ENCODE data around the gene SH3RF3.
"Not testable (repeated sequence)": the region's sequence is repeated elsewhere in the genome, so short reads cannot be mapped to it uniquely, and the experiment has no call there.

SH3RF3 gene

DNA sequence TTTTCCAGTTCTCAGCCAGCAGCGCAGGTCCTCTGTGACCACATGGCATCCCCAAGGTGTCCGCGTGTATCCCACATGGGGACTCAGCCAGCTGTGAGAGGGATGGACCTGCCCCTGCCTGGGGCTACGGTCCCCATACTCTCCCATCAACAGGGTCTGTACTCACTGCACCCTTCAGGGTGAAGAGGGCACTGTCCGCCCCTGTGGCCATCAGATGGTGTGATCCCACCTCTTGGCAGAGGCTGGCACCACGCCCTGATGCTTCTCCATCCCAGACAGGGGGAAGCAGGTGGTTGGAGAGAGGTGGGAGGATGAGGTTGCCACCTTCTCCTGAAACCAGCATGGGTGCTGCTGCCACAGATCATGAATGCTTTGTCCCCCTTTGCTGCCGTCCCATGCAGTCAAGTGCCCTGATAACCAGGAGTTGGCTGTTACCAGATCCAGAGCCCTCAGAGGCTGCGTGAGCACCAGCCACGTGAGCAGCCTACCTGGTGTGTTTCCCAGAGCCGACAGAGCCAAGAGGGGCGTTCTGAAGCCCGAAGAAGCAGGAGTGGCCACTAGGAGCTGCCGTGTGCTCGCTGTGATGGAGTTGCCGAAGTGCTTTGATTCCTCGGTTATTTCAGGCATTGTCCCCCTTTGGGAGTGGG lies 93.9 kb downstream of the SH3RF3 start:
- DNase-seq: no peak

DNA sequence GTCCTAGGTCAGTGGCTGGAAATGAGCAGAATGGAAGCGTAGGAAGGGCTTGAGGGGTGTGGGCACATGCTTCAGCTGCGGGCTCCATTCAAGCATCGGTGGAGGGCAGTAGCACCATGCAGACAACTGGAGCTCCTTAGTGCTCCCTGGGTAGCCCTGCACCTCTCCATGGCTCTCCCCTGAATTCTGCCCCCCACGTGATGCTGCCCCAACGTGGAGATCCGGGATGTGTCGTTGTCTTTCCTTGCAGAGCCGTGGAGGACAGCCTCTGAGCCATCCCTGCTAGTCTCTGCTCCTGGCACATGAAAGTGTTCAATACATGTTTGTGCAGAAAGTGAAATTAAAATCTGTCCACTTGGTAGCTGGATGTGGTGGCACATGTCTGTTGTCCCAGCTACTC lies 94.5 kb downstream of the SH3RF3 start:
- no peak for DNase-seq

DNA sequence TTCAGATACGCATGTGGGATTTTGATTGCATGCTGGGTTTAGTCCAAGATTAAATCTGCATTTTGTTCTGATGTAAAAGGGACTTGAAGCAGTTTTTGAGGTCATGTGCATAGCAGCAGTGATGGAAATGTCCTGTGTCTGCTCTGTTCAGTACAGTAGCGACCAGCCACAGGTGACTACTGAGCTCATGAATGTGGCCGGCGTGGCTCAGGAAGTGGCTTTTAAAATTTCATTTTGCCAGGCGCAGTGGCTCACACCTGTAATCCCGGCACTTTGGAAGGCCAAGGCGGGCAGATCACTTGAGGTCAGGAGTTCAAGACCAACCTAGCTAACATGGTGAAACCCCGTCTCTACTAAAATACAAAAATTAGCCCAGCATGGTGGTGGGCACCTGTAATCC lies 95.3 kb downstream of the SH3RF3 start:
- DNase-seq: not testable (repeated sequence)

DNA sequence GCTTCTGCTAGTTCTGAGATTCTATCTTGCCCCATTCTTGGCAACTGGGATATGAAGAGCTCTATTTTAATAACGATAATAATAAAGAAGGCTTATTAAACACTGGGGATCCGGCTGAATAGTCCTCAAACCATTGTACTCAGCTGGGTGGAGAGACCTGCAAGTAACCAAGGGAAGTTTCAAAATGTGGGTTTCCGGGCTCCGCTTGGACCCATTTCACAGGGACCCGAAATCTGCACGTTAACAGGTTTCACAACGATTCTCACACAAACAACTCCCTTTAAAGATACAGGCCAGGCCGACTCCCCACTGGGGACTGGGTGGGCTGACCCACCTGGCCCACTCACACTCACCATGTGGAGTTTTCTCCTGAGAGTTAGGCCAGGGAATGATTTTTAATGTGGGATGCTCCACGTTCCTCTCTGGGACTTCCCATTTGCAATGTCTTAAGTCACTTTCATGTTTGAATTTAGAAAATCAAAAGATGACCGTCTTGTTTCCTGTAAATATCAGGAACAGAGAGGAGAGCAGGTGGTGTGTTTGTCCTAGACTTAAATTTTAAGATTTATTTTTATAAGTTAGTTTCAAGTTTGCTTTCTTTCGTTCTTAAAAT lies 96.3 kb downstream of the SH3RF3 start:
- no peak for DNase-seq

DNA sequence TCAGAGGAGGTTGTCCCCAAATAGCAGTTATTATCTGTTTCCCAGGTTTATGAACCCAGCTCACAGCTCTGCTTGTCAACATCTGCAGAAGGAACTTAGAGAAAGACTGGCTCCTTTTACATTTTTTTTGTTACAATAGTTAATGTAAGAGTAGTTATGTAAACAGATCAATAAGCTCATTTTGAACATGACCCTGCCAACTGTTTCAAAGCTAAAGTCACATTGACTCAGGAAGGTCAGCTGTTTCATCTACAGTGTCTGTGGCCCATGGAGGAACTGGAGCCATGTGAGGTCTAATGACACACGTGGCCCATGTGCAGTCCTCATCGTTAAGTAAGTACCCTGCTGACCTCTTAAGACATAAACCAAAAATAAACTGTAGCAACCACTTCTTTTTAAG lies 97.1 kb downstream of the SH3RF3 start:
- DNase-seq: no peak

DNA sequence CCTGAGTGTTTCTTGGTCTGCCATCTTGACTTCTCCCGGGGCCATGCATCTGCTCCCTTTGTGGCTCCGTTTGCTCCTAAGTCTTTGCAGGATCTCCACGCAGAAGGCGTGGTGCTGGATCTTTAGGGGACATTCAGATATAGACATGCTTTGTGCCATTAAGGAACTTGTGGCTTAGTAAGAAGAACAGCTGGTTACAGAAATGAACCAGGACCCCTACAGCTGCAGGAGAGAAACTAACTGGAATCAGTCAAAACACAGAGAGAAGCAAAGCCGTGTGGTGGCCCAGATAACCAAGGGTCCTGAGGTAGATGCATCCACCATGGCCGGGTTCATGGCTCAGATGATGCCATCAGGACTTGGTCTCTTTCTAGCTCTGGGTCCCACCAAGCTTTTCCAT lies 97.6 kb downstream of the SH3RF3 start:
- no peak for DNase-seq

DNA sequence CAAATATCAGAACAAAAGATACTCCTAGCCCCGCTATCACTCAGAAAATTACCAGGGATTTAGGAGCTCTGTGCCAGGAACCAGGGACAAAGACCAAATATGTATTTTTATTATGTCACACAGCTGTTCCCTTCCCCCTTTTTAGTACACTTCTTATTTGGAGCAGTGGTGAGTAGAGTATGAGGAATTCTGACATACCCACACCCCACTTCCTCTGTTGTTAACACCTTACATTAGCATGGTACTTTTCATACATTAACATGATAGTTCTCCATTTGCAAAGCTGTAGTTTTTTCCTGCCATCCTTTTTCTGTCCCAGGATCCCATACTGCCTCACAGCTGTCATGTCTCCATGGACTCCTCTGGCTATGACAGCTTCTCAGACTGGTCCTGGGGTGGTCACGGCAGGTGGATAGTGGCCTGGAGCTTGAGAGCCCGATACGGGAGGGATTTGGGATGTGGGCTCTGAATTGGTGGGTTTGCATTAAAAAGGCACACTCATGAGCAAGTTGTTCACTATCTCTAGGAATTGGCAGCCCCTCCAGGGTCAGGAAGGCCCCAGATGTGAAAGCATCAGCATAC lies 100.2 kb downstream of the SH3RF3 start:
- no peak for DNase-seq

DNA sequence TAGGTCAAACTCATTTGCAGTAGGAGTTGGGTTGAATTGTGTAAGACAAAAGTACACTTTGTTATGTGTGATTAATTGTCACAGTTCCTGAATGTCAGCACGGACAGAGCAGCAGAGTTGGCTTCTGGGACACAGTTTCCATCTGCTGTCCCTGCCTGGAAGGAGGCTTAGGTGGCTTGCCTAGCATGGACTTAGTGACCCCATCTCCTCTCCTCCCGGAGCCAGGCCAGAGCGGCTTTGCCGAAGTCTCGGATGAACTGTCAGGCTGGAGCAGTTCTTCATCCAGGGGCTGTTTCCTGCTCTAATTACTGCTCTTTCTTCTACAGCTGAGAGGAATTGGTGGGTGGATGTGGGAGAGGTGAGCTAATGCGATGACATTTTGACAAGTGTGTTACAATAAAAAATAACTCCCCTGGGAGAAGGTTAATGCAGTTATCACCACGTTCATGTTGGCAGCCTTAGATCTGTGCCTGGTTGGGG lies 102.0 kb downstream of the SH3RF3 start:
- no peak for DNase-seq

DNA sequence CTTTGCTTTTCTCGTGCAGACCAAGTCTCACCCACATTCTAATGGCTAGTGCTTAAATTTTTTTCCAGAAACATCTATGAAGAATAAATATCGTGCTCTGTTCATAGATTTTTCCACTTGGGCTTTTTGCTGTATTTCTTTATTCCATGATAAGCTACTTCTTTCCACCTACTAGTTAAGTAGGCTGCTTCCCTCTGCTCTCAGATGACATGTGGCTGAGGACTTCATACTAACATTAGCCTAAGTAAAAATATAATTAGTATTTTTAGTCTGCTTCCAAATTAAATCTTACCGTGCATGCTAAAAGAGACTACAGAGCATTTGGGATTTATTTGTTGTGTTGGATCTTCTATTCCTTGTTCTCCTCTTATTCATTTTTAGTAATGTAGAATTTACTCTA lies 102.4 kb downstream of the SH3RF3 start:
- DNase-seq: no peak

DNA sequence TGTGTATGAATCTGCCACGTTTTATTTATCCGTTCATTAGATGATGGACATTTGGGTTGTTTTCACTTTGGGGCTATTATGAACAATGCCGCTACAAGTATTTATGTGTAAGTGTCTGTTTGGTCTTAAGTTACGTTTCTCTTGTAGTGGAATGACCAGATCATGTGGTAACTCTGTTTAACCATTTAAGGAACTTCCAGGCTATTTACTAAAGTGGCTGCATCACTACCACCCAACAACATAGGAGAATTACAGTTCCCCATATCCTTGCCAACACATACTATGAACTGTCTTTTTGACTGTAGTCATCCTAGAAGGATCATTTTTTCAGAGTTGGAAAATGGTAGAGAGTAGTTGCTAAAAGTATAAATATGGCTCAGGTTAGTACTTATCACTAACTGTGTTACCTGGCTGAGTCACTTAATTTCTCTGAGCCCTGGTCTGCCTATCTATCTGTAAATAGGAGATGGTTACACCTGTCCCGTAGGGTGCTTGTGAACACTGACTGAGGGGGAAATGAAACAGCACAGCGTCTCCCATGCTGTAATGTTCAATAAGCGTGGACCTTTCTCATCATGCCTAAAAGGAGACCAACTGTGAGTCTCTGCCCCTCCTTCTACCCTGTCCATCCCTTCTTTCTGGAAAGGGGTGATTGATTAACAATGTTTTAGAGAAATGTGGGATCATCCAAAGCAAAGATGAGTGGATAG lies 103.1 kb downstream of the SH3RF3 start:
- DNase-seq: no peak

DNA sequence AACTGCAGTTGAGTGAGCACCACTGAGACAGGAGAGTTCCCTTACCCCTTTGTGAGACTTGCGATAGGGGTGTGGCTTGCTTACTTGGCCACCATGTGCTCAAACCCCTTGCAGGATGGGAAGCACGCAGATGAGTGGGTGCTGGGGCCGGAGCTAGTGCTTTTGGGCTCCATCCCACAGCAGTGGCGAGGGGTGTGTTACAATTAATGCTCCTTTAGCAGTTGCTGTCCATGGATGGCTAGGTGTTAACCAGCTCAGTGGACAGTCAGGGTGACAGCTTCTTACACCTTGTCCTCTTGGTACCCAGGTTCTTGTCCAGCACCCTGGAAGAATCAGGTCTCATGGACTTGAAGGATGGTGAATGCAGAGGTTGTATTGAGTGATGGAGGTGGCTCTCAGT lies 103.9 kb downstream of the SH3RF3 start:
- no peak for DNase-seq

DNA sequence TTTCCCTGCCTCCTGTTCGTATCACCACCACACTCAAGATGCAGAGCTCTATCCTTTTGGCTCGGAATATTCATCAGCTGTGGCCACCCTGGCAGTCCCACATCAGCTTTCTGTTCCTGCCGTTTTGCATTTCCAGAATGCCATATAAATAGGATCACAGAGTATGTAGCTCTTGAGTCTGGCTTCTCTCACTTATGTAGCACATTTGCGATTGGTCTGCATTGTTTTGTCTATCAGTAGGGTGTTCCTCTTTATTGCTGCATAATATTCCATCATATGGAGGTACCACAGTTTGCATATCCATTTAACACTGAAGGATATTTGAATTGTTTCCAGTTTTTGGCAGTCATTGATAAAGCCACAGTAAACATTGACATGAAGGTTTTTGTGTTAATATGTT lies 104.6 kb downstream of the SH3RF3 start:
- no peak for DNase-seq

DNA sequence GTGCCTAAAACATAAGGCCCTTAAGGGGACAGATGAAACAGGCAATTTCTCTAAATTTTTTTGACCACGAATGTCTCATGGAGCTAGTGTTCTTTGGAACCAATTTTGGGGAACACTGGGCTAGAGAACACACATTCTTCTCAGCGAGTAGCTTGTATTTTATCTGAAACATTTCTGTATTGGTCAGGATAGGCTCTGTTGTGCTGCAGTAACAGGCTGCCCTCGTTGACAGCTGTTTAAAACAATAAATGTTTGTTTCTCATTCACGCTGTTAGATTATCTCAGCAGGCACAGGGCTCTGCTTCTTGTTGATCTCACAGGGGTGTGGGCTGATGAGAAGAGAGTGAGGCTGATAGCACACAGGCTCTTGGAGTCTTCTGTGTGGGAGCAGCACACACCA lies 105.3 kb downstream of the SH3RF3 start:
- no peak for DNase-seq

DNA sequence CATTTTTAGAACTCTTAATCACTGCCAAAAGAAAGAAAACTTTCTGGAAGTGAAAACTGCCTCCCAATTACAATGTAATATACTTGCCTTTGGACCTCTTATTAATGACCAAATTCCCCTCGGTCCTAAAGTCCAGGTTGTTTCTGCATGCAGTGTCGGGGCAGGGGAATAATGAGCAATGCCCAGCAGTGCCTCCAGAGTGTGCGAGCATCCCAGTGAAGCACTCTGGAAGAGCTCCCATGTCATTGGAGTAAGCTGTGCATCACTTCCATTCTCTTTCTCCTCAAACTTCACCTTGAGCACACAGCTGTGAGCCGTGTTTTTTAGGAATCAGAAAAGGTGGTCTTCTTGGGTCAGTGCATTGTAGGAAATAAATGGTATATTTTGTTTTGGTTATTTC lies 107.1 kb downstream of the SH3RF3 start:
- DNase-seq: no peak

DNA sequence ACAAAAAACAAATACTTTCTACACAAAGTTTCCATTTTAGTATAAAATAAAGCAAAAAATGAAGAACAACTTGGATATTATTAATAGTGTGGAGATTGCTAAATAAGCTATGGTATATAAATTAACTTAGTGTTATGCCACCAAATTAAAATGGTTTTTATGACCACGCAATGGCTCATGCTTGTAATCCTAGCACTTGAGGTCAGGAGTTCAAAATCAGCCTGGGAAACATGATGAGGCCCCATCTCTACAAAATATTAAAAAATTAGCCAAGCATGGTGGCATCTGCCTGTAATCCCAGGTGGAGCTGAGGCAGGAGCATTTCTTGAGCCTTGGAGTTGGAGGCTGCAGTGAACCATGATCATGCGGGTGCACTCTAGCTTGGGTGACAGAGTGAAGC lies 108.8 kb downstream of the SH3RF3 start:
- DNase-seq: no peak

DNA sequence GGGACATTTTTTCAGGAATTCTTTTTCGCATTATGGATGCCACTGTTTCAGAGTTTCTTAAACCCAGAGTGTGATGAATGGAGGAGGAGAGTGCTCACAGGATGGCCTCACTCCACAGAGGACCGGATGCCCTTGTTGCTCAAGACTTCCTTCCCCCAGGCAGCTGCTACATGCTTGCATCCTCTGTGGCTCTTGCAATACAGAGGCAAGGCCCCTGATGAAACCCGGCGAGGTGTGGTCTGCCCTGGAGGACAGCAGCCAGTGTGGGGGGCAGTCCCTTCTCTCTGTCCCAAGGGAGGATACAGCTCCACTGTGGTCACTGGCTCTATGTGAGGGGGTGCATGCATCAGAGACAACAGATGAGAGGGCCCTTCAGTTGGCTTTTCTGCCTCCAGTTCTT lies 109.6 kb downstream of the SH3RF3 start:
- DNase-seq: no peak

DNA sequence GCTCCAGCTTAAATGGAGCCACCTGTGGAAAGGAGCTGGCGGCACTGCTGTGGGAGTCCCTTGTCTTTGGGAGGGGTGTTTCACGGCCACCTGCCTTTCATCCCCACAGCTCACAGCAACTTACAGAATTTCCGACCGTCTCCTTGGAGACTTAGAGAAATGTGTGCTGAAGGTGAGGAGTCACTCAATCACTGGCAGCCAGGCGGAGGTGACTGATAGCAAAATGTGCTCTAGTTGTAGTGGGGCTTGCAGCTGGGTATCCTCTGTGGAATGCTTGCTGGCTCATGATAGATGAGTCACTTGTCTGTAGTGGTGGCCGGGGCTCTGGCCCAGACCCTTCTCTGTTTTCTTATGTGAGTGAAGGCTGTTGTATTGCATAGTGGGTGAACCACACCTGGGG lies 110.7 kb downstream of the SH3RF3 start:
- DNase-seq: no peak

DNA sequence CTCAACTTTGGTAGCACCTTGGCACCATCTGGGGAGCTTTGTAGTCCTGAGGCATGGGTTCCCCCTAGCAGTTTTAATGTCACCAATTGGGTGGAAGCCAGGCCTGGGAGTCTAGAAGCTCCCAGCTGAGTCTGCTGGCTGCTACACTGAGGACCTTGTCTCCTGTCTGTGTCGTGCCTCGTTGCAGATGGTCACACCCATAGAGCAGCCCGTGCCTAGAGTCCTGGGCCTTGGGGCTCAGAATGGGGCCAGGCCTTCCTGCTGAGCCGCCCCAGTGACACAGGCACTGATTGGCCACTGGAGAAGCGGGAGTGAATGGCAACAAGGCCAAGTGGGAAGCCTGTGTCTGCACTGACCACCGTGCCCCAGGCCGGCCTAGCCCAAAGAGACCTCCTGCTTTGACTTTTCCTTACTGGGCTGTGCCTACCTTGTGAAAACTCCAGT lies 113.2 kb downstream of the SH3RF3 start:
- DNase-seq: no peak

DNA sequence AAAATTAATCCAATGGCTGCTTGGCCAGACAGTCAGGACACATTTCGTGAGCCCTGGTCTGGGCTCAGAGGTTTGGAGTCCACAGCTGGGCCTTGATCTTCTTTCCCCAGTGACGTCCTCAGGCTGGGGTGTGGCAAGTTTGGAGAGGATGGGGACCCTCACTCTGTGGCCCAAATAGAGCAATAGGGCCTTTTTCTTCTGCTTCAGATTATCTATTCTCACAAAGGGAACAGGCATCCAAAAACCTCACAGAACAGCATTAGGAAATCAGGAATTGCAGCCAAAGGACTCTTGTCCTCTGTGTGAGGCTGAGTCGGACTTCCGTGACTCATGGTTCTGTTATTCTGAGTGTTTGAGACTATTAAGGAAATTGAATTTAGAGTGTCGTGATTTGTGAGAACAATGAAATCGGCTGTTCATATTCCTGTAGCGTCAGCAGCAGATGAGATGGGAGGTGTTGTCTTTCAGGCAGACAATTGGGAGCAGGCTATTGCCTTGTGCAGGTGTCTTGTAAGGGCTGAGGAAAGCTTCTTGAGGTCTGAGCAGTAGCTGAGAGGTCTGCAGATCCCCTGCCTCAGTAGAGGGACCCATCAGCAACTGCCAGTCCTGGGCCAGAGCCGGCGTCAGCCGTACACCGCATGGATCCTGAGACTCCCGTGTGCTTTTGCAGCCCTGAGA lies 113.8 kb downstream of the SH3RF3 start:
- DNase-seq: no peak

DNA sequence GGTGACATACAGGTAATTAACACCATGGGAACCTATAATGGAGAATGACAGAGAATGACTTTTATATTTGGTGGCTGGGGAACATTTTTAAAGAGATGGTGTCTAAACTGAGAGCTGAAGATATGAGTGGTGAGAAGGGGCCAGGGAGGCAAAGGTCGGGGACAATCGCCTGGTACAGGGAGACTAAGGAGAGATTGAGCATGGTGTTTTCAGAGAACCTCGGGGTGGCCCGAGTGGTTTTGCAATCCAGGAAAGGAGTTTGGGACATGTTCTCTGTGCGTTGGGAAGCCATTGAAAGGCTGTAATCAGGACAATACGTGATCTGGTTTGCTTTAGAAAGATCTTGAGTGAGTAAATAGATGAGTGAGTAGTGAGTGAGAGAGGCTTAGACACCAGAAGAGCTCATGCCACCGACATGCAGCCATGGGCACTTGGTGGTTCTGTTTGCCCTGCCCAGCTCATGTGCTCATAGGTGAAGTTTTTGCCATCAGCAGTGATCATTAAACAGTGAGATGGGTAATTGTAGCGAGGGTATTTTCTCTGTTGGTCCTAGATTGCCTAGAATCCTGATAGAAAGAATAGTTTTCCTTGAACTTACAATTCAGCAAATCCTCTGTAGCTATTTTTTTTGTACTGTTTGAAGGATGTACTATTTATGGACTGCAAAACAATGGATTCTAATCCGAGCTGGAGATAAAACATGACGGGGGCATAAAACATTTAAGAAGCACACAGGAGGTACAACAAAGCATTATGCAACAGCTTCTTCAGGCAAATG lies 114.7 kb downstream of the SH3RF3 start:
- DNase-seq: no peak

DNA sequence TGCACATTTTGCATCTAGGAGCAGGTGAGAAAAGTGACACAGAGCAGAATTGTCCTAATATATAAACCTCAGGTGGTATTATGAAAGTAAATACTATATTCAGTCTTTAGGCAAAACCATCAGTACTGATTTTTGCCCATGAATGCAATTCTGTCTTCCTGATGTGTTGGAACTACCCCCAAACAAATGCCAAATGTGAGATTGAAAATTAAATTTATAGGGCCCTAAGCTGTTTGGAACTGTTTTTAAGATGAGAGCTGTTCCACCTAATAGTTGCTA lies 115.2 kb downstream of the SH3RF3 start:
- DNase-seq: no peak

DNA sequence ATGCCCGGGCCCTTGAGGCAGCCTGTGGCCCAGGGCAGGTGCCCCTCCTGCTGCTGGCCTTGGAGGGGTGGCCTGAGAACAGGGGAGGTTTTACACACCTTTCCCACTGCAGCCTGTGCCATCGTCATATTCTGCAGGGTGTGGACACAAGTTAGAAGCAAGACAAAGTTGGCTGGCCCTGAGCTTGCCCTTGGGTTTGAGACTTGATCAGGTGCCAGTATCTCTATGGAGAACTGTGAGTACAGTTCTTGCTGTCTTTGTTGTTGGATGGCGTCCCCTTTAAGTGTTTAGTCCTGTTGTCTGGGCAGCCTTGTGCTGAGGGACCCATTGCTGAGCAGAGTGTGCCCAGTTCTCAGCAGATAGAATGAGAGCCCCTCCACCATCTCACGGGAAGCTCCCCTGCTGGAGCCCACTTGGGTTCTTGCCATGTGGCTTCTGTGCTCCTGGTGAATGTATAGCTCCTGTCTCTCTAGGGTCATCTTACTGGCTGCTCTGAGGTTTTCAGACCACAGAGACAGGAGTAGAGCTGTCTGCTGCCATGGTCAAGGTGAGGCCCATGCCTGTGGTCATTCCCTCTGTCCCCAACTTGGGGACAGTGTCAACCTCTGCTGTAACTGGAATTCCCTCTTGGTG lies 115.9 kb downstream of the SH3RF3 start:
- no peak for DNase-seq

Measured in effector CD8-positive, alpha-beta T cell (primary cell).